GM19328 (cell line): ENCODE measurements around the gene SARDH.

Source experiments
- ATAC-seq: cut with Tn5 transposase; IDR thresholded peaks from one replicate; pipeline ENCODE4 v1.9.1; 2021; ENCODE audit warnings: mild to moderate bottlenecking, moderate library complexity; ENCODE audit not compliant: unreplicated experiment

Gene SARDH

DNA sequence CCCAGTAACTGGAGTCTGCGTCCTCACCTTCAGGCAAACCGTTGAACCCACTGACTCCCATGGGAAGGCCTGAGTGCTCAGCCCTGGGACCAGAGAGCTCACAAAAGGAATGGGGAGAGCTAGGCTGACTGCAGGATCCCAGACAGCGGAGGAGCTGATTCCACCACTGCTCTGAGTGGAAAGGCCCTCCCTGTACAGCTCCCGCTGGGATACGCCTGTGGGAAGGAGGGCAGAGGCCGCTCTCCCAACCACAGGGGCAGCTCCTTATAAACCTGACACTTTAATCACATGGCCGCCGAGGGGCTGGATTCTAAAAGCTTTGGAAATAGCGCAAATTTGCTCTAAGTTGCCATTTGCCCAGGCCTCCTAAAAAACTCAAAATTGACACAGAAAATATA is 64.9 kb downstream of the SARDH start:
- ATAC-seq: no peak

DNA sequence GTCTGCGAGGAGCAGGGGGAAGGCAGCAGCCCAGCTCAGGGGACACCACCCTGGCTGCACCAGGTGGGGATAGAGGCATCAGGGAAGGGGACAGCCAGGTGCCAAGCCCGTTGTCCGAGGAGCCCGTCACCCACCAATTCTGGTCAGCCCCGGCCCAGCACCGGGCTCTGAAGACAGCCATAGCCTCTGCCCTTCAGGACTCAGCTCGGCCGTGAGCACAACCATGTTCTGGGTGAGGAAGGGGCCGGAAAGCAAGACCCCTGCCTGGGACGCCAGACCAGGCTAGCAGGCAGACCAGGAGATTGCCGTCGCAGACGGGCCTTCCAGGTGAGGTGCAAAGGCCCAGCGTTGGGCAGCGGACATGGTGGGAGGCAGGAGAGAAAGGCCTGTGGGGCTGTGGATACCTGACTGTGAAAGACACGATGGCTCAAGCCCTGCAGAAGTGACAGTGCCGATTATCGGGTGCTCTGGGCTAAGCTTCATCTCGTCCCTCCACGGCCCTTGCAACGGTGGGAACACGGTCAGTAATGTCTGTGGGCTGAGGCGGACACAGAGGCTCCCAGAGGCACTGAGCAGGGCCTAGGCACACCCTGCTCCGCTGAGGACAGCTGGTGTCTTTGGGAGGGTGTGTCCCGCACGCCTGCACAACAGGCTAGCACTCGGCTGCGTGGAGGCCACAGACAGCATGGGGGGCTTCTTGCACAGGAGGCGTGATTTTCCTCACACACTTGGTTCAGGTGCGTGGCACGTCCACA is 65.5 kb downstream of the SARDH start:
- ATAC-seq: no peak

DNA sequence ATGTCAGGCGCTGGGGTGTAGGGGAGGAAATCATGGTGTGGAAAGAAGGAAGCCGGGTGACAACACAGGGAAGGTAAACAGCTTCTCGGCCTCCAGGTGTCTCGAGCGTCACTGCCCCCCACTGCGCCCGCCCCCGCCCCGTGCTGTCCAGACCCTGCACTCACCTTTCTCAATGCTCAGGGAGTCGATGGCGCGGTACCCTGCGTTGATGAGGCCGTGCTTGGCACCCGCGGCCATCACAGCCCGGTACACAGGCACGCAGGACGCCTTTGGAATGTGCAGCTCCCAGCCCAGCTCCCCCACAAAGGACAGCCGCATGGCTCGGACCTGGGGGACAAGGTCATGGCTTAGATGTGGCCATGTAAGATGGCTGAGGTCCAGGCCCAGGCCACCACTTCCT is 66.8 kb downstream of the SARDH start:
- no peak for ATAC-seq

DNA sequence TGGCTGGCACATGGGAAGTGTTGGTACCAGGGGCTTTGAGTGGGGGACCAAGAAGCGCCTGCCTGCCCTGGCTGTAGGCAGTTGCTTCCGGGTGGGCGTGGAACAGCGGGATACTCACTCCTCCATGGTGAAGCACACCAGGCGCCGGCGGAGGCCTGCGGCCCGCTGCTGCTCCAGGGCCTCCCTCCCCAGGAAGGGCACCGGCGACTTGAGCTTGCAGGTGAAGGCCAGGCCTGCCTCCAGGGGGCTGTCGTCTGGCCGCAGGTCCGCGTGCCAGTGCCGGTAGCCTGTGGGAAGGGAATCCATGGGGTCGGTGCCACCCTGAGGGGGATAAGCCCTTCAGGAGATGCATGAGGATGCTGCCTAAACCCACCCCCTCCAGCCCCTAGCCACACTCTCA is 67.7 kb downstream of the SARDH start:
- ATAC-seq: no peak

DNA sequence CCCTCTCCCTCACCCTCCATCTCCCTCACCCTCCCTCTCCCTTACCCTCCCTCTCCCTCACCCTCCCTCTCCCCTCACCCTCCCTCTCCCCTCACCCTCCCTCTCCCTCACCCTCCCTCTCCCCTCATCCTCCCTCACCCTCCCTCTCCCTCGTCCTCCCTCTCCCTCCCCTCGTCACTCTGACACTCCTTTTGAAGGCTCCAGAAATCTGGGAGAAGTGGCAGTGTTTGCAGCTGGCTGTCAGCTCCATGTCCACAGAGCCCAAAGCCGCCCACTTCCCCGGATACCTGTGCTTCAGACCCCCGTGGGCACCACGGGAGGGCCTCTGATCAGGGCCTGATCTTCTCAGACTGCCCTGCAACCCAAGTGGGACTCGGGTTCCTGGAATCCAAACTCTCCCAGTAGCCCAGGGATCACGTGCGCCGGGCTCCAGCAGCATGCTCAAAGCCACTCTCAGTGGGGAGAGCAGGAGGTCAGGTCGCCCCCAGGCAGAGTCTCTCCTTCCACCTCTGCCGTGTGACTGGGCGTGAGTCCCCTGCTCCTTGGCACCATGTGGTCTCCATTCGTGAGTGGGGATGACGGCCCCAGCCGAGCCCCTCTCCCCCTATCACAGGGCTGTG is 68.9 kb downstream of the SARDH start:
- no peak for ATAC-seq

DNA sequence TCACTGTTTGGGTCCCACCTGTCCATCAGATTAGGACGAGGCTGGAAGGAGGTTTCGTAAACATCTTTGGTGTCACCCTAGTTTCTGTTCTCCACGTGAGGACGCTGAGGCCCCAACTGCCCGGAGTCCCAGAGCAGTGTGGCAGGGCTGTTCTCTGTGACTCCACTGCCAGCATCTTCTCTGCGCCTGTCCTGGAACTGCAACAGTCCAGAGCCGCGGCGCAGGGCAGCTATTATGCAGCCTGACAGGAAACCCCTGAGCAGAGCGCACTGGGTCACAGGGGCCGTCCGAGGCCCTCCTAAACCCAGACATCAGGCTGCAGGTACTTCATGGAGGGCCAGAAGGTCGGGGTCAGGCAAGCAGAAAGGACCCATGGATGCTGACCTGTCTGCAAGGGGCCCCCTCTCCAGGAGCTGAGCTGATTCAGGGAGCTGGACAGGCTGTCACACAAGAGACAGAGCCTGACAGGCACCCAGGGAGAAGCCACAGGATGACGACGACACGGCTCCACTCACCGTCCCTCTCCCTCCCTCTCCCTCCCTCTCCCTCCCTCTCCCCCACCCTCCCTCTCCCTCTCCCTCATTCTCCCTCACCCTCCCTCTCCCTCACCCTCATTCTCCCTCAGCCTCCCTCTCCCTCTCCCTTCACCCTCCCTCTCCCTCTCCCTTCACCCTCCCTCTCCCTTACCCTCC is 70.2 kb downstream of the SARDH start:
- no peak for ATAC-seq

DNA sequence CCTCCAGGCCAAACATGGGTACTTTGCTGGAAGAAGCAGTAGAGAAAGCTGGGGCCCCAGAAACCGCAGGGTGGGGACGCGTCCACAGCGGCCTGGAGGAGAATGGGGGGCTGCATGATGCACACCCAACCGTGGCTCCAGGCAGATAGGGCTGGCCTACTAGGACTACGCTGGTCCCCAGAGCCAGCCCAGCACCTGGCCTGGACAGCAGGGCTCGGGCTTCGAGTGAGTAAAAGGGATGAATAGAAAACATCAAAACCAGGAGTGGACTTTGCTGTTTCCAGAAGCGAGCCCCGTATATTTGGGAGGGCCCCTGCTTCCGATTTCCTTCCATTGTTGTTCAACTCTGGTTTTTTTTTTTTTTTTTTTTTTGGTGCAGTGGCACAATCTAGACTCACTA is 71.3 kb downstream of the SARDH start:
- no peak for ATAC-seq

DNA sequence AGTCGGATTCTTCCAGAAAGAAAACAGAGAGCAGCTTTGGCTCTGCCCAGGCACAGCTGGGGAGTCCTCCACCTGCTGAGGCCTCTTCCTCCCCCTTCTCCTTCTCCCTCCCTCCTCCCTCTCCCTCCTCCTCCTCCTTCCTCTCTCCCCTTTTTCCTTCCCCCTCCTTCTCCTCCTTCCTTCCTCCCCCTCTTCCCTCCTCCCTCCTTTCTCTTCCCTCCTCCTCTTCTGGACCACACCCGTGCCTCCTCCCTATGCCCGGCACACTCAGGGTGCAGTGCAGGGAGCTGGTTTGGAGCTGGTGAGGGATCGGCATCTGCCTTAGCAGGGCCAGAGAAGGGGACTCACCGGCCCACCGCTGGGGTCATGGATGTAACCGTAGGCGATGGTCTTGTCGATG is 71.8 kb downstream of the SARDH start:
- ATAC-seq: no peak

DNA sequence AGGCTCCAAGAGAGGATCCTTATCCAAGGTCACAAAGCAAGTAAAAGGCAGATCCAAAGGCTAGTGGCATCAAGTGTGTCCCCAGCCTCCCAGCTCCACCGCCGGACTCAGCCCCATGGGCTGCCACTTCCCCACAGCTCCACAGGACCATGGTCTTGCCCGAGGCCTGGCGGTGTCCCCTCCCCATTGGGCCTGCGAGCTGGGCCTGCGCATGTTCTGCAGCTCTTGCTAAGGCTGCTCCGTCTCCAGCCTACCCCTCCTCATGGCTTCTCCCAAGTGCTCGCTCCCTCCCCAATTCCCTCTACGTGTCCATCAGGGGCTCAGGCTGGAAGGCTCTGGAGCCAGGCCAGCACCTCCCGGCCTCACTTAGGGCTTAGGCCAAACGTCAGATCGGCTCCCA is 72.6 kb downstream of the SARDH start:
- no peak for ATAC-seq

DNA sequence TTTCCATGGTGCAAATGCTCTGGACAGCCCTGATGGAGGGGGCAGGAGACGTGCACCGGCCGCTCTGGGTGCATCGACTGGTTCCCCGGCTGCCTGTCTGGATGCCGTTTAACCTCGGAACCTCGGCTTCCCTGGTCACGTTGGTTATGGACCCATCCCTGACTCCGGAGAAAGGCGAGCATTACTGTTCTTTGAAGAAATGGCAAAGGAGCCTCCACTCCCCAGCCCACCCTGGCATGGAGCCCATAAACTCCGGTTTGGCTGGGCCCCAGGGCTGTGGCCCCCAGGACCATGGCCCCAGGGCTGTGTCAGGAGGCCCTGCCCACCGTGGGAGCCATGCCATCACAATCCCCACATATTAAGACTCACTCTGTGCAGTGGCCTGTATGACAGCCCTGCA is 73.1 kb downstream of the SARDH start:
- ATAC-seq: no peak

DNA sequence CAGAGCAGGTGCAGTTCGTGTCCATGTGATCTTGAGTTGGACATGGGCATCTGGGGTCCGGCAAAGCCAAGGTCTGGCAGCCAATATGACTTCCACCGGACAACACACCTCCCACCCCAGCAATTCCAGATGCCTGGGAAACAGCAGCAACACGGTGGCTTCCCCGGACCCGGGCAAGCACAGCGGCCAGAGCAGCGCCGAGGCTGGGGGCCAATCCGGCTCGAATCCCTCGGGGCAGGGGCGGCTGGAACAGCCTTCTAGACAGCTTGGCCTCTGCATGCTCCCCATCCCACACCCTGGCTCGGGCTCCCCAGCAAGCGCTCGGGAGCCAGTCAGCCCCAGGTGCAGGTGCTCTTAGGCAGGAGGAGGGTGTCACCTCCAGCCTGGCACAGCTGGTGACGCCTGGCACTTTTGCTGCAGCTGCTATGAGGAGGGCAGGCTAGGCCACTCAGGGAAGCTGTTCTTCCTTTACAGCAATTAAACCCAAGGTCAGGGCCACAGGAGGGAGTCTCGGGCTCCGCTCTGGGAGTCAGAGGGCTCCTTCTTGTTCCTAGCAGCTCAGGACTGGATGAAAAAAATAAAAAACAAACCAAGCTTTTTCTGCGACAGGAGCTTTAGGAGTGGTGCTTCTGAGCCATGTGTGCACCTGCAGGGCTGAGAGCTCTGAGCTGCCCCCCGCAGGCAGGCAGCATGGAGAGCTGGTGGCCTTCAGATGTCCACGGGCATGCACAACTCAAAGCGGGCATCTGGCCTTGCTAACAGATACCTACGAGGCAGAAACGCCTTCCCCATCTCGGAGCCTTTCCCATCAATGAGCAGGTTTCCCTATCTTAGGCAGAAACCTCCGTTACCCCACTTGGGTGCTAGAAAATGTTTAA is 73.7 kb downstream of the SARDH start:
- ATAC-seq: no peak

DNA sequence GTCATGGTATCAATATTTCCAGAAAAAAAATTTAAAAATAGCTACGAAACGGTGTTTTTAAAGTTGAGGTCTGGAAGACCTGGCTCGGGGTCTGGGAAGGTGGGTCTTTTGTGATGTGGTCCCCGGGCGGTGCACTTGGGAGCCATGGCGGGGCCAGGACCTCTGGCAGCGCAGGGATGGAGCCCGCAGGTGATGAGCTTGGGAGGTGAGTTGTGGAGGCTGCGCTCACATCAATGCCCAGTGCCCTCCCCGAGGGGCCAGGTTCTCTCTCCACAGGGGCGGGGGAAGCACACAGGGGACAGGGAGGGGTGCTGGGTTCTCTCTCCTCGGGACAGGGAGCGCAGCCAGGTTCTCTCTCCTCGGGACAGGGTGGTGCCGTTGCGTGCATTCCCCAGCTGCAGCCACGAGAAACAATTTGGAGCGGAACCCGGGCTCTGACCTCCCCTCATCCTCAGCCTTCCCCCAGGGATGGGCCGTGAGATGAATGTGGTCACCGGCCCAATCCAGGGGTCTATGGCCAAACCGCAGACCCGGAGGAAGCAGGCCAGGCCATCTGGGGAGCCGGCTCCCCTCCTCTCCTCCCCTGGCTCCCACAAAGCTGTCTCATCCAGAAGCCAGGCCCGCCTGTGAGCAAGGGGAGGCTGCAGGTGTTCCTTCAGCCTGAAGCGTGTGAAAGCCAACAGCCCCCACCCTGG is 76.2 kb downstream of the SARDH start:
- ATAC-seq: no peak

DNA sequence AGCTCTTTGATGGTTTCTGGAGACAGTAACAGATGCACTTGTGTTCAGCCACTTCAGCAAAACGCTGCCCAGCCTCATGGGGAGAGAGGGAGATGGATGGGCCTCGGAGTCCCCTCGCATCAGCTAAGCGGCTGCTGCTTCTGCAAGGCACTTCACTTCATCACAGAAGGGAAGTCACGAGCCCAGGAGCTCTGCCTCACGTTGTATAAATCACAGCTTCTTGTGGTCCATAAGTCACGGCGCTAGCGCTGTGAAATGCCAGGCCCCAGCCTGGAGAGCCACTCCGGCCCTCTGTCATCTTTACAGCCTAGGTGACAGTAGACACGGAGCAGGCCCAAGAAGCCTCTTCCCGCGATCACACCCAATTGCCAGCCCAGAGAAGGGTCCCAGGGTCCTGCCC is 78.6 kb downstream of the SARDH start:
- ATAC-seq: no peak

DNA sequence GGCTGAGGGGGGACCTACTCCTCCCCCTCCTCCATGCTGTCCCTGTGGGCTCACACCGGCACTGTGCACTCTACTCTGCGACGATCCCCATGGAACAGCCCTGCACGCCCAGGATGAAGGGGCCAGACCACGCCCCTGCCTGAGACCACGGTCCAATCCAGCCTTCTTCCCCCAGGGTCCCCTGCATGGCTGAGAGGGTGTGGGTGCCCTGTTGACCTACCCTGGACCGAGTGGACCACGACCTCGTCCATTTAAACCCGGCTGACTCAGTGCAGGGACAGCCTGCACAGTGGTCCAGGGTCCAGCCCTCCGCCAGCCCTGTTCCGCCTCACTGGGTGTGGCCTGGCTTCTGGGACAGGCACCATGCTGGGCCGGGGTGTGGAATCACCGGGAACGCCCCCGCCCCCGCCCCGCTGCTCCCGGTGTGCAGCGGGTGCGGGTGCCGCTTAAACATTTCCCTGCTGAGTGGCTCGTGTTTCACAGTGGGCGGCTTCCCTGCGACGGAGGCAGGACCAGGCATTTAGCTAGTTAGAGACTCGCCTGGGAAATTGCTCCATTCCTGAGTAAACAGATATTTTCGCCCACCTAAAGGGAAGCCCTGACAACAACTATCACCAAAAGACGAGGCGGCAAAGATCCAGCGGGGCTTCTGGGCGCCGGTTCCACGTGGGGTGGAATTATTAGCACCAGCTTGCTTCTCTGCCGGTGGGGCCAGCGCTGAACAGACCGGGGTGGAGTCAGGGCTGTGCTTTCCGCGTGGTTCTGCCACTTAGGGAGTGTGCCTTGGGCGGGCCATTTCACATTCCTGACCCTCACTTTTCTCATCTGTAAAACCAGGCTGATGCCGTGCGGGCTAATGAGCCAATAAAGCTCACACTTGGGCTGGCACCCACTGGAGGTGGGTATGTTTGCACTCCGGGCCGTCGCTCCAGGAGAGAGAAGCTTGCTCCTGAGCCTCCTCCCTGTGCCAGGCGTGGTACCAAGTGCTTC is 79.4 kb downstream of the SARDH start:
- ATAC-seq: no peak

DNA sequence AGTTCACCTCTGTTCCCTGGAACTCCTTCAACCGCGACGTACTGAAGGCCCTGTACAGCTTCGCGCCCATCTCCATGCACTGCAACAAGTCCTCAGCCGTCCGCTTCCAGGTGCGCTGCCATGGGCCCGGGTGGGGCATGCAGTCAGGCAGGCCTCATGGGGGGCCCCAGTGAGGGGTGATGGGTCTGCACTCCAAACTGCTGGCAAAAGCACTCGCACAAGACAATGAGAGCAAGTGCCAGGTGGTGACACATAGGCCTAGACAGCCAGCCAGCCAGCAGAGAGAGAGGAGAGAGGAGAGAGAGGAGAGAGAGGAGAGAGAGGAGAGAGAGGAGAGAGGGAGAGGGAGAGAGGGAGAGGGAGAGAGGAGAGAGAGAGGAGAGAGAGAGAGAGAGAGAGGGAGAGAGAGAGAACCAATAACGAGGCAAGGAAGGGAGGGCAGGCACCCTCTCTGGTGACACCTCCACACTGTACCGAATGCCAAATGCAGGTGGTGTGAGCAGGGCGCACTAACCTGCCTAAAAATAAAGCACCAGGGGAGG is 81.0 kb downstream of the SARDH start:
- ATAC-seq: no peak

DNA sequence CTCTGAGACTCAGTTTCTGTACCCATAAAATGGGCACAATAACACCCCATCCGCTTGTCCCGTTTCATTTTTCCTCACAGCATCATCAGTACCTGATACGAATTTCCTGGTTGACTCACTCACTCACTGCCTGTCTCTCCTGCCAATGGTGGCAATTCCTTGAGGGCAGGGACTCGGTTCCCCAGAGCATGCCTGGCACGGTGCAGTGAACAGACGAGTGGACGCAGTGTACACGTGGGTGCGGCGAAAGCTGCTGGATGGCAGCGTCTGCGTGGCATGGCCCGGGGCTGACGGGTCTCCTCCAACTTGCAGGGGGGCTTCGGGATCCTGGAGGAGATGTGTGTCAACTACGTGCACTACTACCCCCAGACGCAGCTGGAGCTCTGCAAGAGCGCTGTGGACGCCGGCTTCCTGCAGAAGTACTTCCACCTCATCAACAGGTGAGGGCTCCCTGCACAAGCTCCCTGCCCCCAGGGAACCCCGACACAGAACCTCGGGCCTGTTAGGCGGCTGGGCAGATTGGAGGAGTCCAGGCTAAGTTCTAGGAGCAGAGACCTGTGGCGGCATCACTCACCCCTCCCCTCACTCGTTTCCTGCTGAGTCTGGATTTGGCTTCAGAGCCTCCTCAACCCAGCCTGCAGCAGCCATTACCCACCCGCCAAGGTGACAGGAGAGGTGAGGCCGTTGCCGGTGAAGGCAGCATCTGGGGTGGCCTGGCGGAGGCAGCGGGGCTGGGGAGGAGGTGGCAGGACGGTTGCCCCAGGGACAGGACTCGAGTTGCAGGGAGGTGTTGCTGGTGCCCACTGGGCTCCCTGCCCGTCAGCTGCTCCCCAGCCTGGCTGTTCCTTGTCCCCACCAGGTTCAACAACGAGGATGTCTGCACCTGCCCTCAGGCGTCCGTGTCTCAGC is 81.7 kb downstream of the SARDH start:
- ATAC-seq: no peak

DNA sequence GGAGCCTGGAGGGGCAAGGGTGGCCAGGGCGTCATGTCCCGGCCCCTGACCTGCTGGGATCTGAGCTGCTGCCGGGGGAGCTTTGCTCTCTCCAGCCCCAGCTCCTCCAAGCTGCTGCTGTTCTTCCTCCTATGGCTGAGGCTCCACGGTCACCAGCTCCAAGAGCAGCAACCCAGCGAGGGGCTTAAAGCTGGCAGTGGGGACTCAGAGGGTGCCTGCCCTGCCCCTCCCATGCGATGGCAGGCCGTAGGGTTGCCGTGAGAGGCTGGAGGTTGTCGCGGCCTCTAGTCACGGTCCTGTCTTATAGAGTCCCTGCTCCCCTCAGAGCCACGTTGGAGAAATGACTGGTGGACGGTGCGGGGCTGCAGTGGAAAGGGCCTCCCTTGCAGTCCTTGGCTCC is 82.5 kb downstream of the SARDH start:
- no peak for ATAC-seq
